Head of caudate nucleus (tissue), 42 donors: ENCODE measurements around the gene DNAAF8.
"Not testable (repeated sequence)": the region's sequence is repeated elsewhere in the genome, so short reads cannot be mapped to it uniquely, and the experiment has no call there.

Experiments used
- DNase-seq, 42 donors: peaks; one replicate each; pipeline versions ENCODE4 v3.0.0 to v3.0.0-alpha.2; 2020 to 2021; ENCODE audit warnings: mixed read lengths in 7 of 42
- intact Hi-C: fragments of 100-400 bp; cut with DNase I; formaldehyde crosslinking; loops from one replicate; pipeline ENCODE4 v1.15.0; 2022

DNAAF8 gene

GRCh38 chr16:4706871-4707270 lies 27.5 kb upstream of the DNAAF8 start:
- DNase-seq: no peak
- intact Hi-C loops: no loop called here

GRCh38 chr16:4709481-4709880 lies 24.9 kb upstream of the DNAAF8 start:
- no peak for DNase-seq
- intact Hi-C loops: no loop called here

GRCh38 chr16:4713663-4714501 lies 20.5 kb upstream of the DNAAF8 start:
- no peak for DNase-seq
- intact Hi-C loops: no loop called here

- intact Hi-C loops: no loop called here
- DNase-seq: no peak
Observed at GRCh38 chr16:4714996-4715395, 19.3 kb upstream of the DNAAF8 start.

GRCh38 chr16:4718466-4718865 lies 15.9 kb upstream of the DNAAF8 start:
- intact Hi-C loops: no loop called here

GRCh38 chr16:4723071-4723767 lies 11.1 kb upstream of the DNAAF8 start:
- intact Hi-C loops: no loop called here
- DNase-seq: no peak

More at GRCh38 chr16:4718466-4718865, 15.9 kb upstream of the DNAAF8 start:
- DNase-seq: no peak

GRCh38 chr16:4724661-4725270 lies 9.6 kb upstream of the DNAAF8 start:
- intact Hi-C loops: no loop called here

GRCh38 chr16:4726616-4727015 lies 7.7 kb upstream of the DNAAF8 start:
- intact Hi-C loops: no loop called here
- no peak for DNase-seq

More at GRCh38 chr16:4724661-4725270, 9.6 kb upstream of the DNAAF8 start:
- DNase-seq: no peak

GRCh38 chr16:4728676-4729075 lies 5.7 kb upstream of the DNAAF8 start:
- DNase-seq: no peak
- intact Hi-C loops: no loop called here

- no peak for DNase-seq
- intact Hi-C loops: loop anchor here (10.0 kb wide), 1 partner anchor 115 kb away; the partner anchor contains the start of genes GLYR1 and UBN1
Observed at GRCh38 chr16:4729876-4730275, 4.5 kb upstream of the DNAAF8 start.

- intact Hi-C loops: loop anchor here (10.0 kb wide), 1 partner anchor 112 kb away; the partner anchor contains the start of genes GLYR1 and UBN1
- DNase-seq: peak in 1 of 42 donors; percentile 5
Observed at GRCh38 chr16:4733211-4733742, 1.1 kb upstream of the DNAAF8 start.

- intact Hi-C loops: loop anchor here (10.0 kb wide), 1 partner anchor 111 kb away; the partner anchor contains the start of genes GLYR1 and UBN1
- peak in 17 of 42 donors; percentile 5 to 51 (median 17) for DNase-seq
Observed at GRCh38 chr16:4733747-4734062, 632 bp upstream of the DNAAF8 start.

GRCh38 chr16:4734730-4735535 lies 596 bp downstream of the DNAAF8 start:
- peak; percentile 75 to 94 (median 89) for DNase-seq
- intact Hi-C loops: loop anchor here (10.0 kb wide), 1 partner anchor 110 kb away; the partner anchor contains the start of genes GLYR1 and UBN1

- intact Hi-C loops: loop anchor here (10.0 kb wide), 1 partner anchor 108 kb away; the partner anchor contains the start of genes GLYR1 and UBN1
- DNase-seq: no peak
Observed at GRCh38 chr16:4736546-4736945, 2.2 kb downstream of the DNAAF8 start.

- intact Hi-C loops: loop anchor here (10.0 kb wide), 1 partner anchor 107 kb away; the partner anchor contains the start of genes GLYR1 and UBN1
- DNase-seq: no peak
Observed at GRCh38 chr16:4737545-4737944, 3.2 kb downstream of the DNAAF8 start.

- DNase-seq: not testable (repeated sequence)
- intact Hi-C loops: loop anchor here (10.0 kb wide), 1 partner anchor 106 kb away; the partner anchor contains the start of genes GLYR1 and UBN1
Observed at GRCh38 chr16:4738370-4738769, 4.0 kb downstream of the DNAAF8 start.

- intact Hi-C loops: no loop called here
- DNase-seq: no peak
Observed at GRCh38 chr16:4743226-4743878, 9.0 kb downstream of the DNAAF8 start.
